HG02642 (cell line): ENCODE results near the gene ENOSF1.
"Not testable (repeated sequence)": the region's sequence is repeated elsewhere in the genome, so short reads cannot be mapped to it uniquely, and the experiment has no call there.

Experiments
- ATAC-seq: cut with Tn5 transposase; IDR thresholded peaks from one replicate; pipeline ENCODE4 v1.9.1; 2021; ENCODE audit warnings: mild to moderate bottlenecking; ENCODE audit not compliant: unreplicated experiment, poor library complexity

Gene ENOSF1

DNA sequence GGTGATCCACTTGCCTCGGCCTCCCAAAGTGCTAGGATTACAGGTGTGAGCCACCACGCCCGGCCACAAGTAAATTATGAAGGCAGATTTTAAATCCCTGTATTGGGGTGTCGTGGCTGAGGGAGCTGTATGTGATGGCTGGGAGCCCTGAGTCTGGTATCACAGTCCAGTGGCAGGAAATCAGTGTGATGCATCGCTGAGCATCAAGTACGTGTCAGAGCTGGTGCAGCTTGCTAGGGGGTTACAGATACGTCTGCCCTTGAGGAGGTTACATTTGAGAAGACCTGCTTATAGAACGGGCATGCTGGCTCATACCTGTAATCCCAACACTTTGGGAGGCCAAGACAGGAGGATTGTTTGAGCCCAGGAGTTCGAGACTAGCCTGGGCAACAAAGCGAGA lies 4.3 kb downstream of the ENOSF1 start:
- no peak for ATAC-seq

DNA sequence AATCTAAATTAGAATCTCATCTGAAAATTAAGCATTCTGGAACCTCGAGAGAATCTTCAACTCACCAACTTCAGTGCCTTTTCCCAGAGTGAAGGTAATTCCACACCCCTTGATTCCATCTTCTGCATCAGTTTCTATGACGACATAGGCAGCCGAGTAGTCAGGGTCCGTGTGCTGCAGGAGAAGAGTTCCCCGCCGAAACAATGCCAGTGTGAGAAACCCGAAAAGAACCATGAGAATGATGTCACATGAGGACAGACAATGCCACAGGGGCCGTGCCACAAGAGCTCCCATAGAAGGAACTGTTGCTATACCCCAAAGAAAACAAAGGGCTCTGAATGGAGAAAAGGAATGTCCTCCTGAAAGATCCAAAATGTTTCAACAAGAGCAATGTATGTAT lies 6.0 kb downstream of the ENOSF1 start:
- no peak for ATAC-seq

DNA sequence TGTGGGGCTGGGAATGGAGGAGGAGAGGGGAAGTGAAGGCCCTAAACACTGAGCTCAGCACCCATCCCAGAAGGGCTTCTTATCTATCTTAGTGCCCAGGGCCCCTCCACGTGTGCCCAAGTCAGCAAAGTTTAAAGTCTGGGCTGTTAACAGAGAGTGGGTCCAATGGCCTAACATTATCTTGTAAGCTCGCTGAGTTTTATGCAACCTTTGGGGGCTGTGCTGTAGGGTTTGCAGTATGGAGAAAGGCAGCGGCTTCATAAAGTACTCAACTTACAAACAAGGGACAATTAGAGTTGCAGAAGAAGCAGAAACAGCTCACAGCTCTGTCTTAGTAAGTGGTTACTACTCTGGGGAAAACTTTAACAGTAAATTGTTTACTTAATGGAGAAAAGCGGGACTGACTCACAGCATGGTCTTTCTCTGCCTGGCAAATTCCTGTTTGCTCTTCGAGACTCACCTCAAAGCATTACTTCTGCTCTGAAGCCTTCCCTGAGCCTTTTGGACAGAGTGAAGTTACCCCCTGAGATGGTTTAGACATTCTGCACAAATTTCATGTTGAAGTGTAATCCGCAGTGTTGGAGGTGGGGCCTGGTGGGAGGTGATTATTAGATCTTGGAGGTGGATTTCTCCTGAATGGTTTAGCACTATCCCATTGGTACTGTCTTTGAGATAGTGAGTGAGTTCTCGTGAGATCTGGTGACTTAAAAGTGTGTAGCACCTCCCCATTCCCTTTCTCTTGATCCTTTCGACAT lies 9.0 kb downstream of the ENOSF1 start:
- ATAC-seq, result no peak

DNA sequence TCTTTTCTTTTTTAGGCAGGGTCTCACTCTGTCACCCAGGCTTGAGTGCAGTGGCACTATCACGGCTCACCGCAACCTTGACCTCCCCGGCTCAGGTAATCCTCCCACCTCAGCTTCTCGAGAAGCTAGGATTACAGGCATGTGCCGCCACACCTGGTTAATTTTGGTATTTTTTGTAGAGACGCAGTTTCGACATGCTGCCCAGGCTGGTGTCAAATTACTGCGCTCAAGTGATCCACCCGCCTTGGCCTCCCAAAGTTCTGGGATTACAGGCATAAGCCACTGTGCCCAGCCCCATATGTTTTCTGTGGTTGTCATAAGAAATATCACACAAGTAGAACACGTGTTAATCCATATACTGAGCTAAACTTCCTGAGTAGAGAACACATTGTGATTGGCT lies 14.6 kb downstream of the ENOSF1 start:
- no peak for ATAC-seq

DNA sequence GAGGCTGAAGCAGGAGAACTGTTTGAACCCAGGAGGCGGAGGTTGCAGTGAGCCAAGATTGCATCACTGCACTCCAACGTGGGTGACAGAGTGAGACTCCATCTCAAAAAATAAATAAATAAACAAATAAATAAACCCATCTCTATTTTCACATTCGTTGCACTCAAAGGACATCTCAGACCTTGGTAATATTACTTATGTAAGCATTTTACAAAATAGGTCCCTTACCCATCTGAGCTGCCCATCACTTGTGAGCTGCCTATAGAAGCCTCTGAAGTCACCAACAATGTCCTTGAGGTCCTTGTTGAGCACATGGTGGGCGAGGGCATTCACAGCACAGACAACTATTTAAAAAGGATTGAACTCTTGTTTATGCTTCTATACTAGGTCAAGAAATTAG lies 15.4 kb downstream of the ENOSF1 start:
- ATAC-seq, result no peak

DNA sequence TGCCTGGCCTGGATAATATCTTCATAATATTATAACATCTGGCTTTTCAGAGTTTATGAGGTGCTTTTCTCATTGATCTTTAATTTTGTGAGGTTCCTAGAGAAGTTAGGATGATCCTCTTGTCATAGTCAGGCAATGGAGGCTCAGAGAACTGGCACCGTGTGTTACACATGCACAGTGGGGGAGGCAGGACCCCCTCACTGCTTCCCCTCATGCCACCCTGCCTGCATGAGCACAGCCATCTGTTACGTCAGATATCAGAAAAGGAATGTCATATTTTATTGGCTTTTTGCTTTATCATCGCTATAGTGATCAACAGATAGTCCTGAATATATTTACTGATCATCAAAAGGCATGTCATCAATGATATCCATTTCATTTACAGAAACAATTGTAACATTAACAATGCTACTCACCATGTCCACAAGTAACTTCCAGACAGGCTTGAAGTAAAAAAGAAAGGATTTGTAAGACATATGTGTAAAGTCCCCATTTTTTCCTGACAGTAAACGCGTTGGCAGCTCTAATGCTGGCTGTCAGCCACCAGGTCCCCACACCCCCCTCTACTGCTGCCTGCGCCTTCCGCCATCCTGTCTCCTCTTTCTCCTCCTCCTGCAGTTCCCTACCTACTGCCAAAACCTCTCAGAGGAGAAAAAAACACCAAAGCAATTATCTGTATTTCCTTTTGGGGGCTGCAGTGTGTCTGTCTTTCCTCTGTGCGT lies 18.8 kb downstream of the ENOSF1 start:
- ATAC-seq, result no peak

DNA sequence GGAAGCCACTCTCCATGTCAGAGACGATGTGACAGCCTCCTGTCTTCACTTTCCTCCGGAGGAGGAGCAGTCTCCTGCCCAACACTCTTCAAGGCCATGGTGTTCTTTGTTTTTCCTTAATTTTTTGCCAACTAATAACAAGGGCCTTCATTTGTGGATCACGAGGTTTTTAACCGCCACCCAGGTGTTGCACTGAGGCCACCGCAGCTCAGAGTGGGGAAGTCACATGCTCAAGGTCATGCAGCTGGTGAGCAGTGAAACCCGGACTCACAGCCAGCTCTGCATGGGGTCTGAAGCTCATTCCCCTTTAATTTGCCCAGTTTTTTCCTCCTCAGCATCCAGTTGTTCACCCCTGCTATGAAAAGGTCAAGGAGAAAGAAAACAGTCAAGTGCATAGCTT lies 19.6 kb downstream of the ENOSF1 start:
- ATAC-seq, result no peak

DNA sequence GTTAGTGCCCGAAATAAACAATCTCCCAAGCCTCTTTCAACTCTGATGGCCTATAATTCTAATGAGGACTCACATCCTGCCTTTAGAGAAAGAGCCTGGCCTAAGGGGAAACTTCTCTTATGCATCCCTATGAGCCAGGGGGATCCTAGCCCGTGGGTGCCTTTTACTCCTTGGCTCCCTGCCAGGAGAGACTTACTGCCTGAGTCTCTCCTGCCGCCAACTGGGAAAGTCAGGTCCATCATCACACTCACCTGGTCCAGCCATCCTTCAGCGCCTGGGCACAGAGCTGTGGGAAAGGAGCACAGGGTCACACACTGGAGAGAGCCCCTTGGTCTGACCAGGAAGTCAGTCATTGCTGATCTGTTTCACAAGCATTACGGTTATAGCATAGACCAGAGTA lies 24.1 kb downstream of the ENOSF1 start:
- ATAC-seq, result no peak

DNA sequence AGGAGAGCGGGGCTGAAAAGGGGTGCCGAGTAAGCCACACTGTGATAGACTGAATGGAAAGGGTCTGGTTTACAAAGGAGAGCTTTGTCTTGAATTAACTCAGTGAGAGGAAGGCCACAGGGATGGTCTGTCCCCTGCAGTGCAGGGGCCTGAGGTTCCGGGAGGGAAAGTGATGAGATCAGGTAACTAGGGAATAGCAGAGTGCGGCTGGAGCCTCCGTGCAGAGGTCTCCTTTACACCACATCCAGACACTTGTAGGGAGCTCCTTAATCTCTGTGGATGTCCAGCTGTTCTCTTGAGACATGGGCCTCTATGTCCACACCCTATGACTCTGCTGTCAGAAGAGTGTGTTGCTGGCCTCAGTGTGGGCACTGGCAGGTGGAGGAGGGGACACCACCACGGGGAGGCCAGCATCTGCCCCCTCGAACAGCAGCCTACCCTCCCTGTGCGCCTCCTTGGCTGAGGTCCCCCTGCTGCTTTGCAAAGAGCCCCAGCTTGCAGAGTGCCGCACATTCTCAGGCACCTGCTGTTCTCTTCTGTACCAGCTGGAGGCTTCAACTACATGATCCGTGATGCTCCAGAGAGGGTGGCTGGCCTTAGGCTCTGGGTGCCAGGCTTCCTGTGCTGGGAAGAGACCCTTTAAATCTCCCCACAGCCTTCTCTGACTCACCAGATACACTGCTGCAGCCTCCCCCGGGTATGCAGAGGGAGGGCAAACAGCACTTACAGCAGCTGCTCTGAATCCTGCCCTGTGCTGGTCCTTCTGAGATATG lies 25.9 kb downstream of the ENOSF1 start:
- ATAC-seq, result no peak

DNA sequence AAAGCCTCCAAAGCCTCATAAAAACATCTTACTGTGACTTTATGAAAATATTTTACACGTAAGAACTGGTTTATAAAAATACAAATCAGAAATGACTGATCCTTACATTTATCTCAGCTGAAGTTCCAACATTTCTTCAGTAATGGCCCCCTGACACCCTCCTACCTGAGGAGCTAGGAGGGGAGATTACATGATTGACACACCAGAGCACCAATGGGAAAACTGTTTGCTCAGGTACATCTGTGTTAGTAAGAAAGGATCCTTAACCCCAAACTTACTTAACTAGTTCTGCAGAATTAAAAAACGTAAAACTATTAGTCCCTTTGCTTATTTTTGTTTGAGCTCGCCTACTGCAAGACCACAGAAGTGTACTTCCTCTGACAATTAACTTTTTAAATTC lies 27.0 kb downstream of the ENOSF1 start:
- no peak for ATAC-seq

DNA sequence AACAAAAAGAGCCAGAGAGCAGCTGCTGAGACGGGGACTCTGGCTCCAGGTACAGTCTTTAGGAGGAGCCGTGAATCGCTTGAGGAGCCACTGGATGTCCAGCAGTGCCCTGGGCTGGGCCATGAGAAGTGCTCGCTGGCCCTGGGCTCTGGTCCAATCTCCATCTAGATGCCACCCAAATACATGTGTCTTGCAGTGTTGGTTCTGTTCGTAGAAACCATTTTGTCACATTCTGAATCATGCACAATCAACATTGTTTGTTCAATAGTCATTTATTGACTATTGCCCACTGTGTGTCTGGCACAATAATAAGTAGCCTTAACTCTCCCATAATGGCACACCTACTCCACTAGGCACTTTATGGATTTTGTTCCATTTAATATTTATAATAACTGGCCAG lies 28.9 kb downstream of the ENOSF1 start:
- ATAC-seq, result no peak

DNA sequence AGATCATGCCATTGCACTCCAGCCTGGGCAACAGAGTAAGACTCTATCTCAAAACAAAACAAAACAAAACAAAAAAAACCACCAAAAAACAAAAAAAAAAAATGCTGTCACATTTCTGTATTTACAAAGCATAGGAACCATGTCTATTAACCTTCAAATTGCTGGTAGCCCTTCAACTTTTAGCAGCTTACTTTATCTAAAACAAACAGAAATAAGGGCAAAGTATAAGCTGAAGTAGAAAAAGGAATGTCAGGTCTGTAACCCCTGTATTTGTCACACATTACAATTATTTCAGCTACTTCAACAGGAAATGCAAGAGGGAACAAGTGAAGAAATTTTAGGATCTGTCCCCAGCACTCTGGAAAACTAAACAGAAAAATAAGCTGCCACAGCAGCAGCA lies 29.6 kb downstream of the ENOSF1 start:
- no peak for ATAC-seq

DNA sequence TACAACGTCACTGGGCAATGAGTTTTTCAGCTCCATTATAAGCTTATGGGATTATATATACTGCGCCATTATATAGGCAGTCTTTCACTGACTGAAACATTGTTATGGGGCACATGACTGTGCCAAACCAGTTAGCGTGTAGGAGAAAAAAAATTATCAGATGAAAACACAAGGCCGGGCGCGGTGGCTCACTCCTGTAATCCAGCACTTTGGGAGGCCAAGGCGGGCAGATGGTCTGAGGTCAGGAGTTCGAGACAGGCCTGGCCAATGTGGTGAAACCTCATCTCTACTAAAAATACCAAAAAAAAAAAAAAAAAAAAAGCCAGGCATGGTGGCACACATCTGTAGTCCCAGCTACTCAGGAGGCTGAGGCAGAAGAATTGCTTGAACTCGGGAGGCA lies 30.0 kb downstream of the ENOSF1 start:
- ATAC-seq, result not testable (repeated sequence)

DNA sequence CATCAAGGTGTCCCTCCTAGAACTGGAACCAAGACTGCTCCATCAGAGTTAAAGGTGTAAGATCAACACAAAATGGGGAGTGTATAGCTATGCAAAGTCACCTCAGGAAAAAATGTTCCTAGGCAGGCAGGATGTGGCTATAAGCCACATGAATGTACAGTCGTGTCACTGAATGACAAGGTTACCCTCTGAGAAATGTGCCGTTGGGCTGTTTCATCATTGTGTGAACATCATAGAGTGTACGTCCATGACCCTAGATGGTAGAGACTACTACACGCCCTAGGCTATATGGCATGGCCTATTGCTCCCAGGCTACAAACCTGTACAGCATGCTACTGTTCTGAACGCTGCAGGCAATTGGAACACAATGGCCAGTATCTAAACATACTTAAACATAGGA lies 30.4 kb downstream of the ENOSF1 start:
- no peak for ATAC-seq

DNA sequence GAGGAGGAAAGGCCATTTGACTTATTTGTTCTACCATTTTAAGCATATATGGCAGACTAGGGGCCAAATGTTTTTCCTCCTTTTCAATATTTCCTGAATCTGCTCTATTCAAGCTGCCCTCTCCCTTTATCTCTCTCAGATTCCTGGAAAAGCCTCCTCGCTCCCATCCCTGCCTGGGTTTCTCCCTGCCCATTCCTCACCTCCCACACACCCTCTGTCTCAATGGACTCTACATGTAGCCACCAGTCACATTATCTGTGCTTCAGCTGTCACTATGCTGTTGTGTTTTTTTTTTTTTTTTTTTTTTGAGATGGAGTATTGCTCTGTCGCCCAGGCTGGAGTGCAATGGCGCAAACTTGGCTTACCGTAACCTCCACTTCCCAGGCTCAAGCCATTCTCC lies 32.0 kb downstream of the ENOSF1 start:
- ATAC-seq, result no peak

DNA sequence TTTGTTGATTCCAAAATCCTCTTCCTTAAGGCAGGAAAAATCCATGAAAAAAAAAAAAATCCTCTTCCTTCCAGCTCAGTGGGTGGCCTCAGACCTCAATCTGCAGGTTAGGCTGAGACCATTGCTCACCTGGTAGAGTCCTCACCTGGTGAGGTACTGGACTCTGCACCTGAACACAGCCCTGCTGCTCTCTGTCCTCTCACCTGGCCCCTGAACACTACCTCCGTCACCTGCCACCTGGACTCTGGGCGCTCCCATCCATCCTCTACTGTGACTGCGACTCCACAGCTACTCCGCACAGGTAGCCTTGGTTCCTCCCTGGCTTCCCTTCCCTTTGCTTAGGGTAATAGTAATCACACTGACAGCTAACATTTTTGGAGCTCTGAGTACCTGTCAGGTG lies 32.9 kb downstream of the ENOSF1 start:
- ATAC-seq, result no peak

DNA sequence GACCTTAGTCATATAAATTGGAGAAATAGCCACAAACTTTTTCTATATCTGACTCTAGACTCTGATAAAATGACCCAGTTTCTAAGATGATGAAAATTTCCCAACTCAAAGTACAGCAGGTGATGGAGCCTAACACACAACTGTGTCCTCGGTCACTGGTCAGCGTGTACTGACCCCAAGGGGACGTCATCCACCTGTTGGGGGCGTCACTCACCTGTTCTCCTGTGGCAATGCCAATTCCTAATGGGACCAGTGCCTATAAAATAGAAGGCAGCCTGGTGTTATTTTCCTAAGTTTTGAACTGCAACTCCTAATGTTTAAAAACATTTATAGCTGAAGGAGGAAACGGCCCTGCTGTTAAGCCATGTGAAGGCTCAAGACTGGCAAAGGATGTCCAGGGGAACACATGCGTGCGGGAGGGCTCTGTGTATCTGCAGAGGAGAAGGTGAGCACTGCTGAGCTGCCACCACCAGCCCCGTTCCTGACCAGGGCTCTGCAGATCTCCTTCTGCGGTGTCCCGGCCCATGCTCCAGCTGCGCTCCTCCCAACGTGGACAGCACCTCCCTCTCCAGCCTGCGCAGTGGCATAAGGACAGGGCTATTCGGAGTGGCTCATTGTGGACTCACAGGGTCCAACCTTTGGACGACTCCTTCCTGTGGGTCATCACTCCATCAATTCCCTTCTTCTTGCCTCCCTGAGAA lies 33.8 kb downstream of the ENOSF1 start:
- no peak for ATAC-seq

DNA sequence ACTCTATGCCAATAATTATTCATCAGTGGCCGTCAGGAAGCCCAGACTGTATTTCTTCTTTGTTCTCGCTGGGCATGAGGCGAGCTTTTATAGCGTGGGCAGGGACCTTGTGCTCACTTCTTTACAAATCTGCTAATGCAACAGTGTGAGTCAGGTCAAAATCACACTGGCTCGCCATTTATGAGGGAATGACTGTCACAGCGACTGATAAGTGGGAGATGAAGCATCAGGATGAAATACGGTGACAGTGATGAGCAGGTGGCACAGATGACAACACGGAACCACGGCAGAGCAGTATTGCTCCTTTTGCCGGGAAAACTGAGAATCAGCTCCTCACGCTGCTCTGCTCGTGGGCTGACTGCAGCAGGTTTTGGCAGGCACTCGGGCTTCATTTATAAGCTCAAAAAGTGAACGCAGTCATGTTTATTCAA lies 34.5 kb downstream of the ENOSF1 start:
- ATAC-seq, result no peak

DNA sequence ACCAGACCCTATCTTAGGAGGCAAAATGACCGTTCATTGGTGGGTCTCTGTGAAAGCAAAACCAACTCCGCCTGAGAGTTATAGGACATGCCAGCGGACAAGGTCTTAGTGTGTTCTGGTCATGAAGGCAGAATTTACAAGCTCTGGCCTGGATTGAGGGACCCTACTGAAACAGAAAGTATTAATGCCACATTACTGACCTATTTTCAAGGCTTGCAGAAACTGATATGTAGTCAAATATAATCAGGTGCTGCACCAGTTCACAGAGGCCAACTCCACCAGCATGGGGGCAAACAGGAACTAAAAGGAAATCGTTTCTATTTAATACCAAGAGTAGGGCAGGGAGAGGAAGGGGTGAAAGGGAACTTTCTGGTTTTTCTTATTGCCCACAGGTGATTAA lies 35.3 kb downstream of the ENOSF1 start:
- ATAC-seq, result no peak

DNA sequence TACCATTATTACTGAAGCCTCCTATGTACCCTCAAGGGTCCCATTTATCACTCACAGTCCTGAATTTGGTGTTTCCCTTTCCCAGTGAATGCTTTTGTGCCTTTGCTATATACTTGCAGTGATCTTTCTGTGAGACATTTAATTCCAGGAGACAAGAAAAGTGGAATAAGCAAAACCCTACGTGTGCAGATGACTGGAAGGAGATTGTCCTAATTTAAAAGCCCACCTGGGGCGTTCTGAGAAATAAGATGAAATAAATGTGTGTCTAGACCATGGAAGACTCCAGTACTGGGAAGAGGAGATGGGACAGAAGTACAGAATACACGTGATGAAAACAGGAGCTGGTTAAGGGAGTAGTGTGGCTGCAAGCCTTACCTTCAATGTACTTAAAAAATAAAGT lies 35.7 kb downstream of the ENOSF1 start:
- ATAC-seq, result no peak

DNA sequence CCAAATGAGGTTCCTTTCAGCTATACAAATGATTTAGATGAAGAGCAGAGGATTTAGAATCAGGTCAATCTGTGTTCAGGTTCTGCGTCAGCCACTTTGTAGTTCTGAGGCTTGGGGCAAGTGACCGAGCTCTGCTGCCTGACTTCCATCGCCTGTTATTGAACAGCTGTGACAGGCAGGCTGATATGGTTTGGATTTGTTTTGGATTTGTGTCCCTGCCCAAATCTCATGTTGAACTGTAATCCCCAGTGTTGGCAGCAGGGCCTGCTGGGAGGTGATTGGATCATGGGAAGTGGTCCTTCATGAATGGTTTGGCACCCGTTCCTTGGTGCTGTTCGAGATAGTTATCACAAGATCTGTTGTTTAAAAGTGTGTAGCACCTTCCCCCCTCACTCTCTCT lies 36.4 kb downstream of the ENOSF1 start:
- no peak for ATAC-seq
